GM19193 (cell line): Measurements from ENCODE around the gene UBA52.

Experiments used
- POLR2A ChIP-seq: IDR thresholded peaks from 4 replicates; pipeline ENCODE4 v1.6.1; 2011; ENCODE audit not compliant: insufficient read depth, insufficient read length; ENCODE audit errors: extremely low read depth

Gene UBA52

GRCh38 chr19:18597809-18598660, 26.4 kb downstream of the UBA52 start:
- no peak for TF ChIP-seq POLR2A

DNA sequence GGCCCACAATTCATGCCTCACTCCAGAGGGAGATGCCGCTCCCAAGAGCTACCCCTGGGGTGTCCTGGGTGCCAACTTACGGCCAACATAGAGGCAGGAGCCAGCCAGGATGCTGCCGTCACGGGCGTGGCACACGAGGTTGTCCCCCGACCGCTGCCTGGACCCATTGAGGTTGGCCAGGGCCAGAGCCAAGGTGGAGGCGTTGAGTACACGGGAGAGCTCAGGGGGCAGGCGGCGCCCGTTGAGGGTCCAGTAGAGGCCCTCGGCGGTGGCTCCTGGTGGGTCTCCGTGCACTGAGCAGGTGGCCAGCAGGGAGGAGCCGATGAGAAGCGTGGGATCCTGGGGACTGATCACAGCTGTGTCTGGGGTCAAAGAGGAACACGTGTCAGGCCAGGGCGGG, 27.8 kb downstream of the UBA52 start:
- no peak for TF ChIP-seq POLR2A

DNA sequence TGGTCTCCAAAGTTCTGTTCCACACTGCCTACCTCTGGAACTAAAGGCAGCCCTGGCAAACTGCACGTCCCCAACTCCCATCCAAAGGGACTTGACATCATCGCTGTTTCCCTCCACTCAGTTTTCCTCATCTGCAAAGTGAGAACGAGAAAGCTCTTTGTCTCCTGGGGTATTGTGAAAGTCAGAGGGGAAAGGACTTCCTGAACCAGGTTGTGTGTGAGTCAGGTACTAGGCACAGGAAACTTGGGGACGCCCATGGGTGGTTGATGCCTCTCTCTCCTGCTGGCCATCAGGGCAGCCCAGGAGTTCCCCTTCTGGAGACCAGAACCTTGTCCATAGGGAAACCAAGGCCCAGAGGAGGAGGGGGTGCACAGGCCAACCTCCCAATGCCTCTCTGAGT, 30.2 kb downstream of the UBA52 start:
- no peak for TF ChIP-seq POLR2A

- no peak for TF ChIP-seq POLR2A
These were observed 31.7 kb downstream of the UBA52 start for GRCh38 chr19:18603255-18603957.

DNA sequence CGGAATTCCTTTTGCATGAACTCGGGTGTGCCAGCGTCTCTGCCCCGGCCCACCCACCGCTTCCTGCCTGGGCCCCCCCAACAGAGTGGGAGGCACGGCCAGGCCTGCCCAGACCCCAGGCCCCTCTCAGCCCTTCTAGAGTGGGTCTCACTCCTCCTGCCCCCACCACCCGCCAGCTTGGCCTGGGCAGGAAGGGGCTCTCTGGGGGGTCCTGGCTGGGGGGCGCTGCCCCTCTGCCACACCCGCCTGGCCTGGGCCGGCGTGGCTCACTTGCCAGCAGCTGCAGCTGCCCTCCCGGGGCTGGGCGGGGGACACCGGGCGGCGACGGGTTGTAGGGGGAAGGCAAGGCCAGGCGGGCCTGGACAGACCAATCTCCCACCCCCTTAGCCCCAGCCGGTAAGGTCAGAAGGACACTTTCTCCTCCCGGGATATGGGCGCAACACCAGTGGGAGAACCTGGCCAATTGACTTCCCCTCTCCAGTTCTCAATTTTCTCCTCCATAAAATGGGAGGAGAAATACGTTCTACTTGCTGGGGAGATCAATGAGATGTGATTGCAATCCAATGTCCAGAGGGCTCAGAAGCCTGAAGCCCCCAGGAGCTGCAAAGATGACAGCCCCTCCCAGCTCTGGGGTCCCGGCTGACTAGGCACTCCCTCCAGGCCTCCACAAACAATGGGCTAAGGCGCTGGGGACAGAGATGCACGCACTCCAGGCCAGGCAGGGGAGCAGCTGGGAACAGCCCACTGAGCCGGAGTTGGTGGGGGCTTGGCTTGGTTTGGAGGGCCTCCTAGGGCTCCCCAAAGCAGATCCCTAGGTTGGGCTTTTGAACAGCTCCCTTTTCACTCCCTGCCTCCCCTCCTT, 32.5 kb downstream of the UBA52 start:
- TF ChIP-seq POLR2A = no peak

GRCh38 chr19:18604820-18605159, 33.1 kb downstream of the UBA52 start:
- TF ChIP-seq POLR2A = no peak

DNA sequence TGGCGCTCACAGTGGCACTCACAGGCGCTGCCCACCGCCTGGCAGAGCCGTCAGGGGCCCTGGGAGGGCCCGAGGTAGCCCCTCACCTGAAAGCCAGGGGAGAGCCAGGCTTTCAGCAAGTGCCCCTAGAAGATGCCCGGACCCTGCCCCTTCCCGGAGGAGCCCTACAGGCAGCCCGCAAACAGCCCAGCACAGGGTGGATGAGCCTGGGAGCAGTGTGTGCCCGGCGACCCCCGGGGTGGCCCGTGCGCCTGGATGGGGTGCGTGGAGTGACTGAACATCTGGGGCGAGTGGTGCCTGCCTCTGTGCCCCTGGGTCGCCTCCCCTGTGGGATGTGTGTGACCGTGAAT, 33.5 kb downstream of the UBA52 start:
- TF ChIP-seq POLR2A = no peak

GRCh38 chr19:18605546-18606280, 34.1 kb downstream of the UBA52 start:
- no peak for TF ChIP-seq POLR2A

DNA sequence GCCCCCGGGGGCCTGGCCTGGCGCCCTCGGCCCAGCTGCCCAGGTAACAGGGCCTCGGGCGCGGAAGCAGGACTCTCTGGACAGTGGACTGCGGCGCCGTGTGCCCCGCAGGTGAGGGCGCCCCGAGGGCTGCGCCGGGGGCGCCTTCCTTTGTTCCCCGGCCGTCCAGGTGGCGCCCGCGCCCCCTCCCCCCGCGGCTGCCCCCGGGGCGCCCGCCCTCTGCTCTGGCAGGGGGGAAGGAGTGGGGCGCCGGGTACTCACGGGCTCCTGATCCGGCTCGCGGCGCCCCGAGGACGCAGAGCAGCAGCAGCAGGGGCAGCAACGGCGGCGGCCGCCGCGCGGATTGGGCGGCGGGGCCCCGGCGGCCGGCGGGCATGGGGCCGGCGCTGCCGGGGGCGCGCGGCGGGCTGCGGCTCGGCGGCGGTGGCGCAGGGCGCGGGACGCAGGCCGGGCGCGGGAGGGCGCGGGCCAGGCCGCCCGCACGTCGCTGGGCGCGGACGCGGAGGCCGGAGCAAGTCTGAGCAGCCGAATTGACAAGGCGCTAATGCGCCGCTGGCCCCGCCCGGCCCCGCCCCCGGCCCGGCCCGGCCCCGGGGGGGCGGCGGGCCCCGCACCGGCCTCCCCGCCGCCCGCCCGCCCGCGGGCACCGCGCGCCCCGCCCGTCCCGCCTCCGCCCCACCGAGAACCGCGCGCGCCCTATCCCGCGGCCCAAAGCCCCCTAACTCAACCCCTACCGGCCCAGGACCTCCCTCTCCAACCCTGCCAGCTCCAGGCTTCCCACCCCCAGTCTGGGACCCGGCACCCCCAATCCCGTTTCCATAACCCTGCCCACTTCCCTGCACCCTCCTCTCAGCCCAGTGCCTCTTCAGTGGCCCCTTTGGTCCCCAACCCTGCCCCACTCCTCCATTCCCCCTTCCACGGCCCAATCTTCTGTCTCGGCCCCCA, 34.9 kb downstream of the UBA52 start, which contains the start of gene CRLF1:
CRLF1 (minus strand) TSS at position 519 of the 945 bp plus-strand sequence; CDS start at position 376, 143 bp downstream.
- no peak for TF ChIP-seq POLR2A

DNA sequence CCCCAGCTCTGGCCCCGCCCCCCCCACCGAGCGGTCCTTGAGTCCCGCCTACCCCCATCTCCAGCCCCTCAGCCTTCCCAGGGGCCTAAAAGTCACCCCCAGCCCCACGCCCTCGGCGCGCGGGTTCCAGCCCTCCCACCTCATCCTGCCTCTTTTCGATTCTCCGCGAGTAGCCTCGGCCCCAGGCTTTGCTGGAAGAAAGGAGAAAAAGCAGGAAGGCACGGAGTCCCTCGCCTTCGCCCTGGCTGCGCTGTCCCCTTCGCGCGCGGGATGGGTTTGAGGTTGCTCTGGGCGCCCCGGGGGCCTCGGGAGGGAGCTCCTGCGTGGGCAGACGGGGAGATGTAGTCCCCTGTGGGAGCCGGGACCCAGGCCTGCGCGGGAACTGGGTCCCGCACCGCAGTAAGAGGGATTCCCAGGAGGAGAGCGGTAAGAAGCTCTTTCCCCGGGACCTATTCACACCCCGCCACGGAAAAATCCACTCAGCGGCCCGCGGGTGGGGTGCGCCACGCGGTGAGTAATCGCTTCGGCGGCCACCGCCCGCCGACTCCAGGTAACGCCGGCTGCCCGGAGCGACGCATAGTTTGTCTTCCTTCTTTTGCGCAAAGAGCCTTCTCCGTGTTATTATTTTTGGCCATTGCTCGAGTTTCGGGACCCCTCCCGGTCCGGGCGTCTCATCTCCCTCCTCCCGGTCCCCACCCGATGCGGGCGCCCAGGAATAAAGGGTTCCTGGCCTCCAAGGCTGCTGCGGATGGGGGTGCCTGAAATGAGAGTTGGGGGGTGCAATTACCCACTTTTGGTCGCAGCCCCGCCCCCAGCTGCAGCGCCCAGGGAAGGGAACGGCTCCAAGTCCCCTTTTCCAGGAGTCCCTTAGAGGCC, 35.8 kb downstream of the UBA52 start:
- TF ChIP-seq POLR2A = no peak

DNA sequence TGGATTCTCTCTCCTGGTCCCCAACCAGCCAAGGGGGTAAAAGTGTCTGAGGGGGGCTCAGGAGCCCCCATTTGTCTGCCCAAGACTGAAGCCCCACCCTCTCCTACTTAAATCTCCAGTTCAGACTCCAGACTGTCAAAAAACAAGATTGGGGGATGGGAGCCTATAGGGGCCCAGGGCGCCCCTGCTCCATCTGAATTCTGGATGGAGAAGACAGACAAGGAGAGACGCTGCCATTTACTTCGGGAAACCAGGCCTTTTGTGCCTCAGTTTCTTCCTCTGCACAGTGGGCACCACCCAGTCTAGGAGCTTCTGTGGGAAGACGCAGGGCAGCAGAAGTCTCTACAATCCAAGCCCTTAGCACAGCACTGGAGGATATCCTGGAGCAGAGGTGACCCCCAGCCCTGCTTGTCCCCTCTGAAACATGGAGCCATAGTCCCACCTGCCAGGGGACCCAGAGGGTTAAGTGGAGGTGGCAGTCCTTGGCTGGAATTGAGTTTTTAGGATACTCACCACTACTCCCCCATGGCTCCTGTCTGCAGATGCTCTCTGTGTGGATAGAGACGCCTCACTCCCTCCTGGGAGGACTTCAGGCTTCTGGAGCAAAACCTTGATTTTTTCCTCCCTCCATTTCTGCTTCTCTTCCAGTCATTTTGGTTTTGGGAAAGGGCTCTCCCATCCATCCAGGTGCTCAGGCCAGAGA, 36.6 kb downstream of the UBA52 start:
- TF ChIP-seq POLR2A = no peak
